Esophagus muscularis mucosa (tissue), 4 donors: ENCODE data around the gene PCNT. TPM values are rescaled to one million over a fixed set of nuclear protein-coding genes. Genes with fewer than 3 reads are reported as not detected.

ENCODE experiments used
- DNase-seq: peaks from one replicate; pipeline ENCODE4 v3.0.0-alpha.2; 2017; ENCODE audit errors: extremely low spot score
- H3K27ac ChIP-seq, 4 donors: fragments of 200-600 bp; sonication (generic); replicated peaks in 1 of 4; 1 replicate in 3 of 4; 2 replicates in 1 of 4; pipeline ENCODE4 v1.5.1; 2016 to 2019; ENCODE audit warnings: mild to moderate bottlenecking in 1 of 4
- H3K27me3 ChIP-seq, 4 donors: fragments of 200-600 bp; sonication (generic); one replicate each; pipeline versions ENCODE4 v1.5.1 to v1.6.0; 2016 to 2019
- H3K36me3 ChIP-seq, 4 donors: fragments of 200-600 bp; sonication (generic); one replicate each; pipeline ENCODE4 v1.5.1; 2016 to 2019
- H3K4me1 ChIP-seq, 4 donors: fragments of 200-600 bp; sonication (generic); one replicate each; pipeline ENCODE4 v1.5.1; 2016 to 2019
- H3K4me3 ChIP-seq, 4 donors: fragments of 200-600 bp; sonication (generic); 1 replicate in 2 of 4; 2 replicates in 2 of 4; pipeline ENCODE4 v1.5.1; 2016 to 2019; ENCODE audit warnings: mild to moderate bottlenecking in 4 of 4, moderate library complexity in 1 of 4
- H3K9me3 ChIP-seq, 4 donors: fragments of 200-600 bp; sonication (generic); 1 replicate in 3 of 4; 2 replicates in 1 of 4; pipeline ENCODE4 v1.5.1; 2016 to 2019
- CTCF ChIP-seq, 3 experiments: fragments of 200-600 bp in 2 of 3; fragments of 450-650 bp in 1 of 3; sonication (generic) in 2 of 3; IDR thresholded peaks; one replicate each; pipeline ENCODE4 v1.5.1; 2017 to 2019; ENCODE audit warnings: antibody characterized with exemption in 3 of 3, mild to moderate bottlenecking in 2 of 3, moderate library complexity in 1 of 3
- EP300 ChIP-seq: sonication (generic); formaldehyde crosslinking; IDR thresholded peaks from one replicate; pipeline ENCODE4 v1.6.1; 2017; ENCODE audit warnings: antibody characterized with exemption
- POLR2A ChIP-seq: fragments of 450-650 bp; IDR thresholded peaks from one replicate; pipeline ENCODE4 v1.6.1; 2017; ENCODE audit warnings: antibody characterized with exemption, moderate library complexity, mild to moderate bottlenecking, low read depth
- POLR2AphosphoS5 ChIP-seq, 2 donors: sonication (generic); formaldehyde crosslinking; IDR thresholded peaks; one replicate each; pipeline ENCODE4 v1.6.1; 2017; ENCODE audit warnings: antibody characterized with exemption in 2 of 2
- WGBS: methylation state at CpG from one replicate; pipeline ENCODE4 v1.1.5; 2018; 5-methylcytosine and 5-hydroxymethylcytosine counted together
- intact Hi-C: fragments of 100-400 bp; cut with DNase I; formaldehyde crosslinking; loops from one replicate; pipeline ENCODE4 v1.15.1; 2023
- total RNA-seq, 4 donors: library from RNA; depleted of rRNA; stranded (reverse); fragments of >200 nt; gene quantifications; one replicate each; pipeline versions ENCODE4 v1.1.0 to v1.2.1, GENCODE V29; 2016

The PCNT gene
- total RNA-seq, 4 donors from 2014 or later, result 21.2 to 35.1 (median 24.7) TPM

GRCh38 chr21:46379691-46380090 is 55.7 kb downstream of the PCNT start:
- 96% methylated on average over 9 of the region's 9 CpGs for WGBS

GRCh38 chr21:46381541-46381940 is 57.6 kb downstream of the PCNT start:
- Histone ChIP-seq H3K27ac (no peak overlapping the region), H3K27me3 (no peaks in the 10 kb centered on the region), H3K4me3 (no peak overlapping the region), H3K4me1 (peaks cover 0 to 2% (median 0%) of the 10 kb centered on the region in 4 donors), H3K36me3 (peaks cover 8 to 42% (median 35%) of the 10 kb centered on the region in 4 donors), H3K9me3 (no peaks in the 10 kb centered on the region)
- WGBS, result 94% methylated on average over 5 of the region's 5 CpGs
- TF ChIP-seq POLR2AphosphoS5 (IDR thresholded peaks at IDR 0.05), result no peak
- TF ChIP-seq CTCF (IDR thresholded peaks at IDR 0.05), result no peak
- TF ChIP-seq POLR2A, result no peak
- no peak for TF ChIP-seq EP300
- DNase-seq, result no peak
- intact Hi-C loops, result no loop called here

More at GRCh38 chr21:46379691-46380090, 55.7 kb downstream of the PCNT start:
- DNase-seq, result no peak
- Histone ChIP-seq H3K9me3 (no peaks in the 10 kb centered on the region), H3K36me3 (peaks cover 0 to 33% (median 21%) of the 10 kb centered on the region in 4 donors), H3K27ac (no peak overlapping the region), H3K27me3 (no peaks in the 10 kb centered on the region), H3K4me1 (peaks cover 0 to 2% (median 0%) of the 10 kb centered on the region in 4 donors), H3K4me3 (no peak overlapping the region)
- intact Hi-C loops, result no loop called here
- TF ChIP-seq CTCF (IDR thresholded peaks at IDR 0.05) (no peak), POLR2AphosphoS5 (IDR thresholded peaks at IDR 0.05) (no peak), EP300 (no peak), POLR2A (no peak)

- Histone ChIP-seq H3K4me3 (no peak overlapping the region), H3K27me3 (no peaks in the 10 kb centered on the region), H3K9me3 (no peaks in the 10 kb centered on the region), H3K4me1 (no peaks in the 10 kb centered on the region), H3K36me3 (peaks cover 19 to 67% (median 58%) of the 10 kb centered on the region in 4 donors), H3K27ac (no peak overlapping the region)
- no peak for DNase-seq
- intact Hi-C loops, result no loop called here
- TF ChIP-seq CTCF (IDR thresholded peaks at IDR 0.05), result no peak
- no peak for TF ChIP-seq EP300
- 93% methylated on average over 24 of the region's 24 CpGs for WGBS
Observed at GRCh38 chr21:46384556-46384955, 60.6 kb downstream of the PCNT start.

GRCh38 chr21:46385846-46386733 is 62.1 kb downstream of the PCNT start:
- Histone ChIP-seq H3K4me3 (no peak overlapping the region), H3K27me3 (no peaks in the 10 kb centered on the region), H3K9me3 (no peaks in the 10 kb centered on the region), H3K4me1 (no peaks in the 10 kb centered on the region), H3K36me3 (peaks cover 22 to 80% (median 71%) of the 10 kb centered on the region in 4 donors), H3K27ac (no peak overlapping the region)
- intact Hi-C loops, result no loop called here
- no peak for DNase-seq
- WGBS, result 88% methylated on average over 41 of the region's 45 CpGs
- TF ChIP-seq POLR2AphosphoS5 (IDR thresholded peaks at IDR 0.05) (no peak), POLR2A (no peak), EP300 (no peak), CTCF (IDR thresholded peaks at IDR 0.05) (no peak)
